ENCODE data around the gene CFAP99. TPM values are rescaled to one million over a fixed set of nuclear protein-coding genes. Genes with fewer than 3 reads are reported as not detected.

The CFAP99 gene
- total RNA-seq, 1 experiment from 2014 or later: 0.33 TPM

DNA sequence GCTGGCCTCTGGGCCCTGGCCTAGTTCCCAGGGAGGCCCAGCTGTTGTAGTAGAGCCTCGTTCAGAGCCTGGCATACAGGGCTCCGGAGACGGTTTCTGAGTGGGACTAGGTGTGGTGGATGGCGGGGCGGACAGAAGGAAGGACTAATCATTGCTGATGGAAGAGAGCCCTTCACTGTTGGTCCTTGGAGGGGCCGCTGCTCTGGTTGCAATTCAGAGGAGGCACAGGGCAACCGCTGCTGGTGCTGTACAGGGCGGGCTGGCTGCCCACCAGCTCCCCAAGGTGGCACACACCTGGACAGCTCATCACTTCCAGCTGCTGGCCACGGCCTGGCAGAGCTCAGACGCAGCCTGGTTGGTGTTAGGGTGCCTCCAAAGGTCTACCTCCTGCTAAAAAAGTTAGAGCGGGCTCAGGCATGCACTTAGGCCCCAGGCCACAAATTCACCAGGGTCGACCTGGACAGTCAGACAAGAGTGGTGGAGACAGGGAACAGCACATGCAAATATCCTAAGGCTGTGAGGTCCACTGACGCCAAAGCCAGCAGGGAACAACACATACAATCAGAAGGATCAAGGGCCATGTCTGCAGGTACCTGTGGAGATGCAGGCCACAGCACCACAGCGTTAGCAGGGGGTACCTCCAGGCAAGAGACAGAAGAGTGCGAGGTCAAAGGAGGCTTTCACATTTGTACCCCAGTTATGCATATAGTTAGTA lies 42.6 kb downstream of the CFAP99 start:
- CTCF ChIA-PET: interaction anchor here (0.6 to 1.0 kb wide), 3 partner anchors 19 to 273 kb away, joined by 3 read pairs; partner anchors contain the start of gene CFAP99
- Histone ChIP-seq H3K36me3 (ENCODE audit: control insufficient read depth, insufficient read depth, low read length) (no peaks in the 10 kb centered on the region), H3K9me3 (ENCODE audit: control insufficient read depth, insufficient read depth, low read depth, low read length) (no peaks in the 10 kb centered on the region), H3K4me1 (ENCODE audit: control insufficient read depth, insufficient read depth, low read length) (0 out of 2 replicates have a peak, but pooled peaks cover 2% of the 10 kb centered on the region), H3K27ac (ENCODE audit: low read length) (no peak overlapping the region), H3K4me3 (ENCODE audit: low read depth in 2 of 2, low read length in 2 of 2) (no peak overlapping the region), H3K27me3 (ENCODE audit: control insufficient read depth, insufficient read depth, low read length) (no peaks in the 10 kb centered on the region)
- DNase-seq (ENCODE audit: low read depth, low spot score): no peak
- TF ChIP-seq, protein P1, sequence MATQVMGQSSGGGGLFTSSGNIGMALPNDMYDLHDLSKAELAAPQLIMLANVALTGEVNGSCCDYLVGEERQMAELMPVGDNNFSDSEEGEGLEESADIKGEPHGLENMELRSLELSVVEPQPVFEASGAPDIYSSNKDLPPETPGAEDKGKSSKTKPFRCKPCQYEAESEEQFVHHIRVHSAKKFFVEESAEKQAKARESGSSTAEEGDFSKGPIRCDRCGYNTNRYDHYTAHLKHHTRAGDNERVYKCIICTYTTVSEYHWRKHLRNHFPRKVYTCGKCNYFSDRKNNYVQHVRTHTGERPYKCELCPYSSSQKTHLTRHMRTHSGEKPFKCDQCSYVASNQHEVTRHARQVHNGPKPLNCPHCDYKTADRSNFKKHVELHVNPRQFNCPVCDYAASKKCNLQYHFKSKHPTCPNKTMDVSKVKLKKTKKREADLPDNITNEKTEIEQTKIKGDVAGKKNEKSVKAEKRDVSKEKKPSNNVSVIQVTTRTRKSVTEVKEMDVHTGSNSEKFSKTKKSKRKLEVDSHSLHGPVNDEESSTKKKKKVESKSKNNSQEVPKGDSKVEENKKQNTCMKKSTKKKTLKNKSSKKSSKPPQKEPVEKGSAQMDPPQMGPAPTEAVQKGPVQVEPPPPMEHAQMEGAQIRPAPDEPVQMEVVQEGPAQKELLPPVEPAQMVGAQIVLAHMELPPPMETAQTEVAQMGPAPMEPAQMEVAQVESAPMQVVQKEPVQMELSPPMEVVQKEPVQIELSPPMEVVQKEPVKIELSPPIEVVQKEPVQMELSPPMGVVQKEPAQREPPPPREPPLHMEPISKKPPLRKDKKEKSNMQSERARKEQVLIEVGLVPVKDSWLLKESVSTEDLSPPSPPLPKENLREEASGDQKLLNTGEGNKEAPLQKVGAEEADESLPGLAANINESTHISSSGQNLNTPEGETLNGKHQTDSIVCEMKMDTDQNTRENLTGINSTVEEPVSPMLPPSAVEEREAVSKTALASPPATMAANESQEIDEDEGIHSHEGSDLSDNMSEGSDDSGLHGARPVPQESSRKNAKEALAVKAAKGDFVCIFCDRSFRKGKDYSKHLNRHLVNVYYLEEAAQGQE (IDR thresholded peaks at IDR 0.05; ENCODE audit: insufficient read depth in 1 of 2, low read depth in 2 of 2, low read length in 1 of 2): no peak
- in situ Hi-C loops (cut with HindIII; ENCODE audit: low pct_unique_long_range_greater_than_20kb, low sequenced_read_pairs) (no loop called here), intact Hi-C loops (cut with micrococcal nuclease; ENCODE audit: unreplicated experiment) (no loop called here)
- POLR2A ChIA-PET: no interaction called here
- BruUV-seq (replicated peaks): no TSS peak
- no peak for ATAC-seq

DNA sequence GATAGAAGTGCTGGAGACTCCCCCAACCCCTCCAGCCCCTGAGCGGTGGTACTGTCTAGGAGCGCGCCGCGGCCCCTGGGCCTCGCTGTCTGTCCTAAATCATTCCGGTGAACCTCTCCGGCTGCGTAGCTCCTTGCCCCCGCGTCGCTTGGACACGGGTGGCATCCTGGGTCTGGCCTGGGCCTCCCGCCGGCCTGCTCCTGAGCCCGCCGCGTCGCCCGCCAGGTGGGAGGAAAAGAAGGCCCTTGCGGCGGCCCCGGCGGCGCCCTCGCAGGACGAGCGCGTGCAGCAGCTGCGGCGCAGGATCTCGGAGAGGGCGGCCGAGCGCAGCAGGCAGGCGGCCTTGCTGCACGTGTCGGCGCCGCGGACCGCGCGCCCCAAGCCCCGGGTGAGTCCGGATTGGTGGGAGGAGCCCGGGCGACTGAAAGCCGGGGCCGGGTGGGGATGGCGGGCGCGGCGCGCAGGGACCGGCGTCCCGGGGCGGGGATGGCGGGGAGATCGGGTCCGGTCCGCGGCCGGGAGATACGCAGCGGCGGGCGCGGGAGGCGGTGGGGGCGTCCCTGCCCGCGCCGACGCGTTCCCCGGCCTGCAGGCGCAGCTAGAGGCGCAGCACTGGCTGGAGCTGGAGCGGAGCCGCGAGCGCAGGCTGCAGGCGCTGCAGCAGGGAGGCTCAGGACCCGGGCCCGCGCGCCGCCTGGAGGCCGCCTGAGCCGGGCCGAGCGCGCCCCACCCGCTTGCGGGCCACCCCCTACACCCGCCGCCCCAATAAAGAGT lies 43.6 kb downstream of the CFAP99 start:
- ATAC-seq (peak; percentile 95), DNase-seq (ENCODE audit: low read depth, low spot score) (no peak)
- ChIA-PET CTCF (interaction anchor here (0.6 to 1.0 kb wide), 3 partner anchors 20 to 272 kb away, joined by 3 read pairs; partner anchors contain the start of gene CFAP99), POLR2A (no interaction called here)
- peak overlapping the region; percentile 36 to 39 for H3K4me3 ChIP-seq (ENCODE audit: low read depth in 2 of 2, low read length in 2 of 2)
- 0 out of 2 replicates have a peak, but pooled peaks cover 2% of the 10 kb centered on the region for H3K4me1 ChIP-seq (ENCODE audit: control insufficient read depth, insufficient read depth, low read length)
- in situ Hi-C loops (cut with HindIII; ENCODE audit: low pct_unique_long_range_greater_than_20kb, low sequenced_read_pairs) (no loop called here), intact Hi-C loops (cut with micrococcal nuclease; ENCODE audit: unreplicated experiment) (no loop called here)
- no peaks in the 10 kb centered on the region for H3K9me3 ChIP-seq (ENCODE audit: control insufficient read depth, insufficient read depth, low read depth, low read length)
- no peaks in the 10 kb centered on the region for H3K36me3 ChIP-seq (ENCODE audit: control insufficient read depth, insufficient read depth, low read length)
- no peak overlapping the region for H3K27ac ChIP-seq (ENCODE audit: low read length)
- TF ChIP-seq SIN3A (IDR thresholded peaks at IDR 0.05; ENCODE audit: borderline replicate concordance, insufficient read depth, low read depth, low read length) (peak; percentile 54; the same call in 1 of the 2 replicates), POLR2AphosphoS5 (IDR thresholded peaks at IDR 0.05; ENCODE audit: low read depth, low read length) (no peak), TCF7L2 (IDR thresholded peaks at IDR 0.05; ENCODE audit: low read depth, low read length) (no peak)
- TF ChIP-seq, protein P1 (IDR thresholded peaks at IDR 0.05; ENCODE audit: insufficient read depth in 1 of 2, low read depth in 2 of 2, low read length in 1 of 2): no peak
- TF ChIP-seq, protein P2, sequence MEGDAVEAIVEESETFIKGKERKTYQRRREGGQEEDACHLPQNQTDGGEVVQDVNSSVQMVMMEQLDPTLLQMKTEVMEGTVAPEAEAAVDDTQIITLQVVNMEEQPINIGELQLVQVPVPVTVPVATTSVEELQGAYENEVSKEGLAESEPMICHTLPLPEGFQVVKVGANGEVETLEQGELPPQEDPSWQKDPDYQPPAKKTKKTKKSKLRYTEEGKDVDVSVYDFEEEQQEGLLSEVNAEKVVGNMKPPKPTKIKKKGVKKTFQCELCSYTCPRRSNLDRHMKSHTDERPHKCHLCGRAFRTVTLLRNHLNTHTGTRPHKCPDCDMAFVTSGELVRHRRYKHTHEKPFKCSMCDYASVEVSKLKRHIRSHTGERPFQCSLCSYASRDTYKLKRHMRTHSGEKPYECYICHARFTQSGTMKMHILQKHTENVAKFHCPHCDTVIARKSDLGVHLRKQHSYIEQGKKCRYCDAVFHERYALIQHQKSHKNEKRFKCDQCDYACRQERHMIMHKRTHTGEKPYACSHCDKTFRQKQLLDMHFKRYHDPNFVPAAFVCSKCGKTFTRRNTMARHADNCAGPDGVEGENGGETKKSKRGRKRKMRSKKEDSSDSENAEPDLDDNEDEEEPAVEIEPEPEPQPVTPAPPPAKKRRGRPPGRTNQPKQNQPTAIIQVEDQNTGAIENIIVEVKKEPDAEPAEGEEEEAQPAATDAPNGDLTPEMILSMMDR (IDR thresholded peaks at IDR 0.05): peak; percentile 82
- no peaks in the 10 kb centered on the region for H3K27me3 ChIP-seq (ENCODE audit: control insufficient read depth, insufficient read depth, low read length)
- BruUV-seq (replicated peaks): no TSS peak

All from Panc1 (cell line).